ENCODE results near the gene QTRT2. TPM values are rescaled to one million over a fixed set of nuclear protein-coding genes. Genes with fewer than 3 reads are reported as not detected.
A peak's percentile ranks its signal among the peaks of the same experiment; 100 is the strongest.

The QTRT2 gene
- total RNA-seq, 1 experiment from 2014 or later, result 47.7 TPM

- RAD21 ChIA-PET (ENCODE audit: low non-redundant PET in 1 of 2, low total read pairs in 2 of 2, uncharacterized antibody in 2 of 2, unreplicated experiment in 2 of 2), result no interaction called here
- Histone ChIP-seq H3K9me3 (ENCODE audit: control insufficient read depth in 1 of 2, insufficient read depth in 1 of 2, low read depth in 1 of 2, low read length in 2 of 2) (no peaks in the 10 kb centered on the region), H3K4me3 (replicated peaks in 1 of 2; ENCODE audit: low read depth in 1 of 2, low read length in 2 of 2) (no peak overlapping the region), H4K20me1 (ENCODE audit: insufficient read depth) (no peaks in the 10 kb centered on the region), H3K9me2 (ENCODE audit: insufficient read depth) (no peaks in the 10 kb centered on the region), H3K4me2 (ENCODE audit: low read length) (no peak overlapping the region), H2AFZ (ENCODE audit: low read depth, low read length, poor library complexity, severe bottlenecking) (no peak overlapping the region), H3K27ac (ENCODE audit: low read depth, low read length) (no peak overlapping the region), H3K4me1 (ENCODE audit: control insufficient read depth in 1 of 2, insufficient read depth in 2 of 2, low read length in 2 of 2) (no peaks in the 10 kb centered on the region; a peak in 1 of 4 replicates), H3K36me3 (ENCODE audit: control insufficient read depth in 1 of 2, insufficient read depth in 2 of 2, low read length in 2 of 2) (no peaks in the 10 kb centered on the region), H3K9ac (ENCODE audit: low read length) (no peak overlapping the region), H3K27me3 (ENCODE audit: insufficient read depth, low read length) (no peaks in the 10 kb centered on the region), H3K79me2 (ENCODE audit: insufficient read depth, low read length) (no peaks in the 10 kb centered on the region)
- TF ChIP-seq YY1 (IDR thresholded peaks at IDR 0.05; ENCODE audit: extremely low read depth, insufficient replicate concordance, low read depth, low read length) (no peak), CBX3 (IDR thresholded peaks at IDR 0.05; ENCODE audit: low read depth) (no peak), CEBPB (IDR thresholded peaks at IDR 0.05; ENCODE audit: low read depth) (no peak), ZNF274 (IDR thresholded peaks at IDR 0.05; ENCODE audit: low read depth, low read length) (no peak), SRF (IDR thresholded peaks at IDR 0.05; ENCODE audit: low read depth) (no peak), SIN3A (IDR thresholded peaks at IDR 0.05; ENCODE audit: low read depth) (no peak)
- TF ChIP-seq, protein P1, sequence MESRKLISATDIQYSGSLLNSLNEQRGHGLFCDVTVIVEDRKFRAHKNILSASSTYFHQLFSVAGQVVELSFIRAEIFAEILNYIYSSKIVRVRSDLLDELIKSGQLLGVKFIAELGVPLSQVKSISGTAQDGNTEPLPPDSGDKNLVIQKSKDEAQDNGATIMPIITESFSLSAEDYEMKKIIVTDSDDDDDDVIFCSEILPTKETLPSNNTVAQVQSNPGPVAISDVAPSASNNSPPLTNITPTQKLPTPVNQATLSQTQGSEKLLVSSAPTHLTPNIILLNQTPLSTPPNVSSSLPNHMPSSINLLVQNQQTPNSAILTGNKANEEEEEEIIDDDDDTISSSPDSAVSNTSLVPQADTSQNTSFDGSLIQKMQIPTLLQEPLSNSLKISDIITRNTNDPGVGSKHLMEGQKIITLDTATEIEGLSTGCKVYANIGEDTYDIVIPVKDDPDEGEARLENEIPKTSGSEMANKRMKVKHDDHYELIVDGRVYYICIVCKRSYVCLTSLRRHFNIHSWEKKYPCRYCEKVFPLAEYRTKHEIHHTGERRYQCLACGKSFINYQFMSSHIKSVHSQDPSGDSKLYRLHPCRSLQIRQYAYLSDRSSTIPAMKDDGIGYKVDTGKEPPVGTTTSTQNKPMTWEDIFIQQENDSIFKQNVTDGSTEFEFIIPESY (IDR thresholded peaks at IDR 0.05; ENCODE audit: extremely low read depth, insufficient replicate concordance, low read length), result no peak
- intact Hi-C loops (cut with micrococcal nuclease), result no loop called here
- CTCF ChIA-PET, result no interaction called here
- POLR2A ChIA-PET, result no interaction called here
- ATAC-seq (peak; percentile 38; the same call in 1 of the 2 replicates), DNase-seq (ENCODE audit: low read depth, low spot score) (peak; percentile 4)
- BruUV-seq (replicated peaks), result no TSS peak
Measured at GRCh38 chr3:114093596-114093995, 37.1 kb downstream of the QTRT2 start.

GRCh38 chr3:114095796-114096195, 39.3 kb downstream of the QTRT2 start:
- BruUV-seq (replicated peaks), result no TSS peak
- Histone ChIP-seq H3K9me2 (ENCODE audit: insufficient read depth) (no peaks in the 10 kb centered on the region), H3K4me2 (ENCODE audit: low read length) (no peak overlapping the region), H3K27ac (ENCODE audit: low read depth, low read length) (no peak overlapping the region), H3K9ac (ENCODE audit: low read length) (no peak overlapping the region), H3K4me3 (replicated peaks in 1 of 2; ENCODE audit: low read depth in 1 of 2, low read length in 2 of 2) (no peak overlapping the region), H3K27me3 (ENCODE audit: insufficient read depth, low read length) (no peaks in the 10 kb centered on the region), H3K4me1 (ENCODE audit: control insufficient read depth in 1 of 2, insufficient read depth in 2 of 2, low read length in 2 of 2) (no peaks in the 10 kb centered on the region; a peak in 1 of 4 replicates), H4K20me1 (ENCODE audit: insufficient read depth) (no peaks in the 10 kb centered on the region), H3K79me2 (ENCODE audit: insufficient read depth, low read length) (no peaks in the 10 kb centered on the region), H3K9me3 (ENCODE audit: control insufficient read depth in 1 of 2, insufficient read depth in 1 of 2, low read depth in 1 of 2, low read length in 2 of 2) (no peaks in the 10 kb centered on the region), H3K36me3 (ENCODE audit: control insufficient read depth in 1 of 2, insufficient read depth in 2 of 2, low read length in 2 of 2) (no peaks in the 10 kb centered on the region), H2AFZ (ENCODE audit: low read depth, low read length, poor library complexity, severe bottlenecking) (no peak overlapping the region)
- ChIA-PET POLR2A (no interaction called here), RAD21 (ENCODE audit: low non-redundant PET in 1 of 2, low total read pairs in 2 of 2, uncharacterized antibody in 2 of 2, unreplicated experiment in 2 of 2) (no interaction called here), CTCF (no interaction called here)
- ATAC-seq (no peak), DNase-seq (ENCODE audit: low read depth, low spot score) (no peak)
- intact Hi-C loops (cut with micrococcal nuclease), result no loop called here
- TF ChIP-seq REST (IDR thresholded peaks at IDR 0.05; ENCODE audit: low read depth), result no peak
- no peak for TF ChIP-seq EZH2phosphoT487 (IDR thresholded peaks at IDR 0.05; ENCODE audit: borderline replicate concordance)
- TF ChIP-seq ZFX (IDR thresholded peaks at IDR 0.05), result no peak
- TF ChIP-seq SIN3A (IDR thresholded peaks at IDR 0.05; ENCODE audit: low read depth), result no peak
- TF ChIP-seq, protein P2, sequence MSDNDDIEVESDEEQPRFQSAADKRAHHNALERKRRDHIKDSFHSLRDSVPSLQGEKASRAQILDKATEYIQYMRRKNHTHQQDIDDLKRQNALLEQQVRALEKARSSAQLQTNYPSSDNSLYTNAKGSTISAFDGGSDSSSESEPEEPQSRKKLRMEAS (IDR thresholded peaks at IDR 0.05), result no peak
- TF ChIP-seq CBX3 (IDR thresholded peaks at IDR 0.05; ENCODE audit: low read depth), result no peak
- no peak for TF ChIP-seq YY1 (IDR thresholded peaks at IDR 0.05; ENCODE audit: extremely low read depth, insufficient replicate concordance, low read depth, low read length)
- TF ChIP-seq CTCF (IDR thresholded peaks at IDR 0.05 in 2 of 3, conservative IDR thresholded peaks at IDR 0.05 in 1 of 3; ENCODE audit: borderline replicate concordance in 1 of 3, insufficient read depth in 1 of 3, low read depth in 2 of 3, low read length in 2 of 3), result no peak
- no peak for TF ChIP-seq EGR1 (IDR thresholded peaks at IDR 0.05; ENCODE audit: low read depth)
